ENCODE measurements around the gene LTBP2. TPM values are rescaled to one million over a fixed set of nuclear protein-coding genes. Genes with fewer than 3 reads are reported as not detected.
A peak's percentile ranks its signal among the peaks of the same experiment; 100 is the strongest.

LTBP2 gene
- total and polyA plus RNA-seq, 2 of the 13 experiments (the other 11 are each of a cell fraction or from before 2014, with no cell fraction given) = 0.20 to 0.41 TPM

- TF ChIP-seq, protein P1, sequence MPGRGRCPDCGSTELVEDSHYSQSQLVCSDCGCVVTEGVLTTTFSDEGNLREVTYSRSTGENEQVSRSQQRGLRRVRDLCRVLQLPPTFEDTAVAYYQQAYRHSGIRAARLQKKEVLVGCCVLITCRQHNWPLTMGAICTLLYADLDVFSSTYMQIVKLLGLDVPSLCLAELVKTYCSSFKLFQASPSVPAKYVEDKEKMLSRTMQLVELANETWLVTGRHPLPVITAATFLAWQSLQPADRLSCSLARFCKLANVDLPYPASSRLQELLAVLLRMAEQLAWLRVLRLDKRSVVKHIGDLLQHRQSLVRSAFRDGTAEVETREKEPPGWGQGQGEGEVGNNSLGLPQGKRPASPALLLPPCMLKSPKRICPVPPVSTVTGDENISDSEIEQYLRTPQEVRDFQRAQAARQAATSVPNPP (CRISPR knock-in tag; IDR thresholded peaks at IDR 0.05) = no peak
- TF ChIP-seq ZMYM3 (CRISPR knock-in tag; IDR thresholded peaks at IDR 0.05) = no peak
- no peak for TF ChIP-seq SMC3 (IDR thresholded peaks at IDR 0.05; ENCODE audit: low read length)
- no peak for TF ChIP-seq ERF (CRISPR knock-in tag; IDR thresholded peaks at IDR 0.05)
- TF ChIP-seq KLF11 (CRISPR knock-in tag; IDR thresholded peaks at IDR 0.05) = no peak
- TF ChIP-seq, protein P2, sequence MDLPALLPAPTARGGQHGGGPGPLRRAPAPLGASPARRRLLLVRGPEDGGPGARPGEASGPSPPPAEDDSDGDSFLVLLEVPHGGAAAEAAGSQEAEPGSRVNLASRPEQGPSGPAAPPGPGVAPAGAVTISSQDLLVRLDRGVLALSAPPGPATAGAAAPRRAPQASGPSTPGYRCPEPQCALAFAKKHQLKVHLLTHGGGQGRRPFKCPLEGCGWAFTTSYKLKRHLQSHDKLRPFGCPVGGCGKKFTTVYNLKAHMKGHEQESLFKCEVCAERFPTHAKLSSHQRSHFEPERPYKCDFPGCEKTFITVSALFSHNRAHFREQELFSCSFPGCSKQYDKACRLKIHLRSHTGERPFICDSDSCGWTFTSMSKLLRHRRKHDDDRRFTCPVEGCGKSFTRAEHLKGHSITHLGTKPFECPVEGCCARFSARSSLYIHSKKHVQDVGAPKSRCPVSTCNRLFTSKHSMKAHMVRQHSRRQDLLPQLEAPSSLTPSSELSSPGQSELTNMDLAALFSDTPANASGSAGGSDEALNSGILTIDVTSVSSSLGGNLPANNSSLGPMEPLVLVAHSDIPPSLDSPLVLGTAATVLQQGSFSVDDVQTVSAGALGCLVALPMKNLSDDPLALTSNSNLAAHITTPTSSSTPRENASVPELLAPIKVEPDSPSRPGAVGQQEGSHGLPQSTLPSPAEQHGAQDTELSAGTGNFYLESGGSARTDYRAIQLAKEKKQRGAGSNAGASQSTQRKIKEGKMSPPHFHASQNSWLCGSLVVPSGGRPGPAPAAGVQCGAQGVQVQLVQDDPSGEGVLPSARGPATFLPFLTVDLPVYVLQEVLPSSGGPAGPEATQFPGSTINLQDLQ (CRISPR knock-in tag; IDR thresholded peaks at IDR 0.05) = no peak
- no peak for TF ChIP-seq MLLT10 (CRISPR knock-in tag; IDR thresholded peaks at IDR 0.05)
- 0 out of 2 replicates have a peak, but pooled peaks have one; percentile 23 for TF ChIP-seq TBX2 (CRISPR knock-in tag; IDR thresholded peaks at IDR 0.05; ENCODE audit: borderline replicate concordance)
- TF ChIP-seq EZH2 (conservative IDR thresholded peaks at IDR 0.05; ENCODE audit: low read depth, low read length) = no peak
- TF ChIP-seq IKZF4 (CRISPR knock-in tag; IDR thresholded peaks at IDR 0.05; ENCODE audit: borderline replicate concordance, low read depth, not compliant biosample characterization) = no peak
- TF ChIP-seq FUBP1 (CRISPR knock-in tag; IDR thresholded peaks at IDR 0.05; ENCODE audit: borderline replicate concordance) = no peak
- TF ChIP-seq, protein P3, sequence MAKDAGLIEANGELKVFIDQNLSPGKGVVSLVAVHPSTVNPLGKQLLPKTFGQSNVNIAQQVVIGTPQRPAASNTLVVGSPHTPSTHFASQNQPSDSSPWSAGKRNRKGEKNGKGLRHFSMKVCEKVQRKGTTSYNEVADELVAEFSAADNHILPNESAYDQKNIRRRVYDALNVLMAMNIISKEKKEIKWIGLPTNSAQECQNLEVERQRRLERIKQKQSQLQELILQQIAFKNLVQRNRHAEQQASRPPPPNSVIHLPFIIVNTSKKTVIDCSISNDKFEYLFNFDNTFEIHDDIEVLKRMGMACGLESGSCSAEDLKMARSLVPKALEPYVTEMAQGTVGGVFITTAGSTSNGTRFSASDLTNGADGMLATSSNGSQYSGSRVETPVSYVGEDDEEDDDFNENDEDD (CRISPR knock-in tag; IDR thresholded peaks at IDR 0.05; ENCODE audit: borderline replicate concordance) = no peak
- TF ChIP-seq, protein P4, sequence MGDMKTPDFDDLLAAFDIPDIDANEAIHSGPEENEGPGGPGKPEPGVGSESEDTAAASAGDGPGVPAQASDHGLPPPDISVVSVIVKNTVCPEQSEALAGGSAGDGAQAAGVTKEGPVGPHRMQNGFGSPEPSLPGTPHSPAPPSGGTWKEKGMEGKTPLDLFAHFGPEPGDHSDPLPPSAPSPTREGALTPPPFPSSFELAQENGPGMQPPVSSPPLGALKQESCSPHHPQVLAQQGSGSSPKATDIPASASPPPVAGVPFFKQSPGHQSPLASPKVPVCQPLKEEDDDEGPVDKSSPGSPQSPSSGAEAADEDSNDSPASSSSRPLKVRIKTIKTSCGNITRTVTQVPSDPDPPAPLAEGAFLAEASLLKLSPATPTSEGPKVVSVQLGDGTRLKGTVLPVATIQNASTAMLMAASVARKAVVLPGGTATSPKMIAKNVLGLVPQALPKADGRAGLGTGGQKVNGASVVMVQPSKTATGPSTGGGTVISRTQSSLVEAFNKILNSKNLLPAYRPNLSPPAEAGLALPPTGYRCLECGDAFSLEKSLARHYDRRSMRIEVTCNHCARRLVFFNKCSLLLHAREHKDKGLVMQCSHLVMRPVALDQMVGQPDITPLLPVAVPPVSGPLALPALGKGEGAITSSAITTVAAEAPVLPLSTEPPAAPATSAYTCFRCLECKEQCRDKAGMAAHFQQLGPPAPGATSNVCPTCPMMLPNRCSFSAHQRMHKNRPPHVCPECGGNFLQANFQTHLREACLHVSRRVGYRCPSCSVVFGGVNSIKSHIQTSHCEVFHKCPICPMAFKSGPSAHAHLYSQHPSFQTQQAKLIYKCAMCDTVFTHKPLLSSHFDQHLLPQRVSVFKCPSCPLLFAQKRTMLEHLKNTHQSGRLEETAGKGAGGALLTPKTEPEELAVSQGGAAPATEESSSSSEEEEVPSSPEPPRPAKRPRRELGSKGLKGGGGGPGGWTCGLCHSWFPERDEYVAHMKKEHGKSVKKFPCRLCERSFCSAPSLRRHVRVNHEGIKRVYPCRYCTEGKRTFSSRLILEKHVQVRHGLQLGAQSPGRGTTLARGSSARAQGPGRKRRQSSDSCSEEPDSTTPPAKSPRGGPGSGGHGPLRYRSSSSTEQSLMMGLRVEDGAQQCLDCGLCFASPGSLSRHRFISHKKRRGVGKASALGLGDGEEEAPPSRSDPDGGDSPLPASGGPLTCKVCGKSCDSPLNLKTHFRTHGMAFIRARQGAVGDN (CRISPR knock-in tag; IDR thresholded peaks at IDR 0.05) = peak; percentile 48
- no peak for TF ChIP-seq CBX2 (IDR thresholded peaks at IDR 0.05; ENCODE audit: low read depth, low read length)
- no peak for TF ChIP-seq CBX2 (CRISPR knock-in tag; IDR thresholded peaks at IDR 0.05; ENCODE audit: low read depth)
- TF ChIP-seq HNF4G (IDR thresholded peaks at IDR 0.05; ENCODE audit: borderline replicate concordance, low read depth, low read length) = 0 out of 2 replicates have a peak, but pooled peaks have one; percentile 23
- no peak for TF ChIP-seq HNF4G (CRISPR knock-in tag; IDR thresholded peaks at IDR 0.05; ENCODE audit: borderline replicate concordance, low read depth)
- no peak for TF ChIP-seq ZMYM2 (CRISPR knock-in tag; IDR thresholded peaks at IDR 0.05)
Observed at GRCh38 chr14:74569806-74570591, 42.0 kb downstream of the LTBP2 start (continued).

Data from HepG2 (cell line).